Brain microvascular endothelial cell (primary cell): ENCODE data around the gene SCN4A.

Source experiments
- DNase-seq: peaks from one replicate; pipeline ENCODE4 v3.0.0-alpha.2; 2020
- H3K27ac ChIP-seq: fragments of 250-450 bp; sonication (Bioruptor Pico); 2 replicates; pipeline ENCODE4 v1.5.1; 2020; ENCODE audit warnings: mild to moderate bottlenecking, moderate library complexity
- H3K27me3 ChIP-seq: fragments of 250-450 bp; sonication (Bioruptor Pico); replicated peaks from 2 replicates; pipeline ENCODE4 v1.5.1; 2020; ENCODE audit warnings: mild to moderate bottlenecking
- H3K36me3 ChIP-seq: fragments of 250-450 bp; sonication (Bioruptor Pico); replicated peaks from 2 replicates; pipeline ENCODE4 v1.5.1; 2020; ENCODE audit warnings: mild to moderate bottlenecking
- H3K4me3 ChIP-seq: 2 replicates; pipeline ENCODE4 v1.5.1; 2011; ENCODE audit warnings: low read depth, mild to moderate bottlenecking, control low read depth, low read length, moderate library complexity
- CTCF ChIP-seq: IDR thresholded peaks from 2 replicates; pipeline ENCODE4 v1.5.1; 2011; ENCODE audit warnings: low read depth, mild to moderate bottlenecking, moderate library complexity, low read length, control low read depth, inconsistent platforms; ENCODE audit errors: missing control alignments
- in situ Hi-C: cut with HindIII; loops from 2 replicates; pipeline ENCODE4 v1.10.0; 2017; ENCODE audit warnings: low sequenced_read_pairs, low pct_ligation_motif_present

Gene SCN4A

DNA sequence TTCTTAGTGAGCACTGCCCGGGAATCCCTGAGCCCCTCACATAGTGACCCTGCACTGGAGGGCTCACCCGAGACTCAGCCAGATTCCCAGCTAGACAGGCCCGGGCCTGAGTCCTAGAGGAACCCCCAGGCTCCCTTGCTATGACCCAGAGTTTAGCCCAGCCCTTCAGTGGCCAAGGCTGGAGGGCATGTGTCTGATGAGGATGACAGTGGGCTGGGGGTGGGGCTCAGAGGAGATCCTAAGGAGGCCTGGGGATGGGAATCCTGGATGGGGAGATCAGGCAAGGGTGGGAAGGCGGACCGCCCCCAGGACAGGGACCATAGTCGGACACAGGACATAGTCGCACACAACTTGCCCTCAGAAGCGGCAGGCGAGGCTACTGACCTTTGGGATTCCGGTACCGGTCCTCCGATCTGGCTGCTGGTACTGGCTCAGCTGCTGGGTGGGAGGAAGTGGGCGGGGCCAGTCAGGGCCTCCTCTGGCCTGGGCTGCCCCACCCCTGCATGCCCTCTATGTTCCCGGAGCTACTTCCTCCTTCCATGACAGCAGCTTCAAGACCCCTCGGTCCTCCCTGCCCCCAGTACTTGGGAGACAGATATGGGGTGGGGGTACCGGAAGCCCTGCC lies 41.7 kb downstream of the SCN4A start:
- in situ Hi-C loops: no loop called here
- Histone ChIP-seq H3K4me3 (no peak overlapping the region), H3K36me3 (no peaks in the 10 kb centered on the region), H3K27me3 (no peaks in the 10 kb centered on the region), H3K27ac (no peak overlapping the region)
- no peak for TF ChIP-seq CTCF
- no peak for DNase-seq

GRCh38 chr17:63929860-63930766 lies 42.6 kb downstream of the SCN4A start:
- in situ Hi-C loops: no loop called here
- no peak overlapping the region for H3K27ac ChIP-seq

GRCh38 chr17:63928966-63929695 lies 43.6 kb downstream of the SCN4A start:
- in situ Hi-C loops: no loop called here
- H3K36me3 ChIP-seq: no peaks in the 10 kb centered on the region
- H3K27ac ChIP-seq: no peak overlapping the region
- H3K27me3 ChIP-seq: no peaks in the 10 kb centered on the region
- H3K4me3 ChIP-seq: no peak overlapping the region
- TF ChIP-seq CTCF: no peak
- DNase-seq: no peak

More at GRCh38 chr17:63929860-63930766, 42.6 kb downstream of the SCN4A start:
- no peaks in the 10 kb centered on the region for H3K36me3 ChIP-seq
- TF ChIP-seq CTCF: no peak
- H3K27me3 ChIP-seq: no peaks in the 10 kb centered on the region
- DNase-seq: no peak
- no peak overlapping the region for H3K4me3 ChIP-seq

DNA sequence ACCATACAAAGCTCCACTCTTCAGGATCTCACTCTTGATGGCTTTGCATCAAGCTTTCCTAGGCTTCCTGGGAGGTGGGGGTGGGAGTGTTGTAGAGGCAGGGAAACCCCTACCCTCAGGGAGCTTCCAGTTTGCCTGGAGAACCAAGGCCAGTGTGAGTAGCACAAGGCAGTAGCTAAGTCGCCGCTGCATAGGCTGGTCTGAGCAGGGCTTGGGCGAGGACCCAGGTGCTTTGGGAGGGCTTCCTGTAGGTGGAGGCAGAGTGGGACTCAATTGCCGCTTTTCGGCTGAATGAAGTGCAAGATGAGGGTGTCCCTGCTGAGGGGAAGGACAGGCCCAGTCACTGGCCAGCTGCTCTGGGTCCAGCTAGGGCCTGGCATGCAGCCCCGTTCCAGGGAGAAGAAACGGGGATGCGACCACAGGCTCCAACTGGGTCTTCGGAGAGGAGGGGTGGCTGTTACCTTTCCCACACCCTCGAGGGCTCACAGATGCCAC lies 44.5 kb downstream of the SCN4A start:
- no peaks in the 10 kb centered on the region for H3K27me3 ChIP-seq
- TF ChIP-seq CTCF: no peak
- no peak for DNase-seq
- in situ Hi-C loops: no loop called here
- no peak overlapping the region for H3K27ac ChIP-seq
- no peaks in the 10 kb centered on the region for H3K36me3 ChIP-seq
- H3K4me3 ChIP-seq: no peak overlapping the region

GRCh38 chr17:63927464-63928171 lies 45.1 kb downstream of the SCN4A start:
- Histone ChIP-seq H3K4me3 (no peak overlapping the region), H3K36me3 (no peaks in the 10 kb centered on the region), H3K27me3 (no peaks in the 10 kb centered on the region), H3K27ac (no peak overlapping the region)
- no peak for TF ChIP-seq CTCF
- no peak for DNase-seq
- in situ Hi-C loops: no loop called here
